Mesenchymal stem cell (in vitro differentiated cells and primary cell): ENCODE data around the gene GPX4.

Source experiments
- DNase-seq: peaks from one replicate; pipeline ENCODE4 v3.0.0-alpha.2; 2013
- H2AFZ ChIP-seq: one replicate; pipeline ENCODE4 v1.6.1; 2013; ENCODE audit warnings: low read depth, mild to moderate bottlenecking, control low read depth, inconsistent platforms, low read length, moderate library complexity
- H2AK5ac ChIP-seq: 2 replicates; pipeline ENCODE4 v1.6.1; 2013; ENCODE audit warnings: low read length, moderate library complexity, mild to moderate bottlenecking, inconsistent platforms; ENCODE audit not compliant: severe bottlenecking
- H2BK120ac ChIP-seq: one replicate; pipeline ENCODE4 v1.6.1; 2013; ENCODE audit warnings: low read depth, mild to moderate bottlenecking, inconsistent platforms, low read length, moderate library complexity
- H2BK12ac ChIP-seq, 2 experiments: one replicate each; pipeline ENCODE4 v1.6.1; 2013; ENCODE audit warnings: inconsistent platforms in 2 of 2, low read length in 2 of 2, mild to moderate bottlenecking in 2 of 2, moderate library complexity in 2 of 2, control low read depth in 1 of 2
- H2BK15ac ChIP-seq: one replicate; pipeline ENCODE4 v1.6.1; 2013; ENCODE audit warnings: mild to moderate bottlenecking, low read depth, inconsistent platforms; ENCODE audit not compliant: poor library complexity, severe bottlenecking
- H2BK5ac ChIP-seq: 2 replicates; pipeline ENCODE4 v1.6.1; 2013; ENCODE audit warnings: low read depth, mild to moderate bottlenecking, low read length, control low read depth, inconsistent platforms; ENCODE audit not compliant: poor library complexity, severe bottlenecking
- H3K14ac ChIP-seq, 2 experiments: one replicate each; pipeline ENCODE4 v1.6.1; 2013; ENCODE audit warnings: inconsistent platforms in 2 of 2, low read length in 2 of 2, control low read depth in 1 of 2, mild to moderate bottlenecking in 1 of 2, moderate library complexity in 1 of 2
- H3K18ac ChIP-seq, 2 experiments: one replicate each; pipeline ENCODE4 v1.6.1; 2013; ENCODE audit warnings: inconsistent platforms in 2 of 2, low read length in 2 of 2, control low read depth in 1 of 2, low read depth in 1 of 2, mild to moderate bottlenecking in 1 of 2
- H3K23ac ChIP-seq, 2 experiments: one replicate each; pipeline ENCODE4 v1.6.1; 2013; ENCODE audit warnings: inconsistent platforms in 2 of 2, low read length in 2 of 2, mild to moderate bottlenecking in 2 of 2, moderate library complexity in 2 of 2, control low read depth in 1 of 2
- H3K27ac ChIP-seq: 2 replicates; pipeline ENCODE4 v1.5.1; 2013; ENCODE audit warnings: mild to moderate bottlenecking, moderate library complexity, low read length, control low read depth, inconsistent platforms; ENCODE audit not compliant: poor library complexity, severe bottlenecking
- H3K27me3 ChIP-seq, 2 experiments: 2 replicates each; pipeline versions ENCODE4 v1.6.1 to v1.7.0; 2013; ENCODE audit warnings: low read length in 2 of 2, mild to moderate bottlenecking in 2 of 2, moderate library complexity in 2 of 2, control low read depth in 1 of 2, inconsistent platforms in 1 of 2; ENCODE audit not compliant: control insufficient read depth in 1 of 2, insufficient read depth in 1 of 2
- H3K36me3 ChIP-seq, 2 experiments: 2 replicates each; pipeline versions ENCODE4 v1.6.1 to v1.7.0; 2013; ENCODE audit warnings: low read length in 2 of 2, control low read depth in 1 of 2, inconsistent platforms in 1 of 2, low read depth in 1 of 2, mild to moderate bottlenecking in 1 of 2; ENCODE audit not compliant: insufficient read depth in 2 of 2, control insufficient read depth in 1 of 2
- H3K4ac ChIP-seq, 2 experiments: one replicate each; pipeline ENCODE4 v1.6.1; 2013; ENCODE audit warnings: inconsistent platforms in 2 of 2, low read length in 2 of 2, mild to moderate bottlenecking in 2 of 2, moderate library complexity in 2 of 2, control low read depth in 1 of 2, low read depth in 1 of 2
- H3K4me1 ChIP-seq: 2 replicates; pipeline ENCODE4 v1.6.1; 2013; ENCODE audit warnings: low read depth, low read length, control low read depth; ENCODE audit not compliant: control insufficient read depth, insufficient read depth
- H3K4me2 ChIP-seq: 2 replicates; pipeline ENCODE4 v1.6.1; 2013; ENCODE audit warnings: low read length, mild to moderate bottlenecking, inconsistent platforms; ENCODE audit not compliant: poor library complexity, severe bottlenecking
- H3K4me3 ChIP-seq, 2 experiments: 2 replicates each; pipeline versions ENCODE4 v1.5.1 to v1.7.0; 2013; ENCODE audit warnings: low read length in 2 of 2, mild to moderate bottlenecking in 2 of 2, control low read depth in 1 of 2, low read depth in 1 of 2; ENCODE audit not compliant: insufficient read depth in 1 of 2
- H3K79me1 ChIP-seq: replicated peaks from 2 replicates; pipeline ENCODE4 v1.6.1; 2013; ENCODE audit warnings: mild to moderate bottlenecking, control low read depth, low read length, inconsistent platforms; ENCODE audit not compliant: poor library complexity, severe bottlenecking
- H3K9ac ChIP-seq: 2 replicates; pipeline ENCODE4 v1.7.0; 2013; ENCODE audit warnings: mild to moderate bottlenecking, low read length, moderate library complexity
- H3K9me3 ChIP-seq: 2 replicates; pipeline ENCODE4 v1.7.0; 2013; ENCODE audit warnings: mild to moderate bottlenecking, low read length; ENCODE audit not compliant: control insufficient read depth
- H4K8ac ChIP-seq: one replicate; pipeline ENCODE4 v1.6.1; 2013; ENCODE audit warnings: inconsistent platforms, mild to moderate bottlenecking, low read length, moderate library complexity
- H4K91ac ChIP-seq: one replicate; pipeline ENCODE4 v1.6.1; 2013; ENCODE audit warnings: mild to moderate bottlenecking, low read length, inconsistent platforms
- WGBS: methylation state at CpG from one replicate; pipeline ENCODE4 v1.1.7; 2013; ENCODE audit warnings: mixed read lengths; 5-methylcytosine and 5-hydroxymethylcytosine counted together

Gene GPX4

GRCh38 chr19:1102407-1103131 lies 1.2 kb upstream of the GPX4 start:
- H3K23ac ChIP-seq: peak overlapping the region in 1 of 2 experiments; percentile 74
- peak overlapping the region; percentile 90 to 96 for H2BK12ac ChIP-seq
- H3K4me3 ChIP-seq: peak overlapping the region in 1 of 2 experiments; percentile 60
- peak overlapping the region; percentile 89 for H3K9ac ChIP-seq
- DNase-seq: peak; percentile 99
- peak overlapping the region; percentile 77 to 82 for H3K4ac ChIP-seq
- H3K27ac ChIP-seq: peak overlapping the region; percentile 99
- H3K36me3 ChIP-seq: peaks cover 15 to 27% of the 10 kb centered on the region in 2 experiments
- H2BK5ac ChIP-seq: peak overlapping the region; percentile 93
- H3K4me1 ChIP-seq: peaks cover 40% of the 10 kb centered on the region
- H3K14ac ChIP-seq: peak overlapping the region in 1 of 2 experiments; percentile 57
- peak overlapping the region; percentile 70 for H4K91ac ChIP-seq
- H3K18ac ChIP-seq: peak overlapping the region; percentile 93 to 94
- H2AK5ac ChIP-seq: peak overlapping the region; percentile 94
- peaks cover 3% of the 10 kb centered on the region for H3K9me3 ChIP-seq
- peak overlapping the region; percentile 52 for H4K8ac ChIP-seq
- 31% methylated on average over 15 of the region's 17 CpGs for WGBS
- H2AFZ ChIP-seq: no peak overlapping the region
- H2BK120ac ChIP-seq: no peak overlapping the region
- H2BK15ac ChIP-seq: peak overlapping the region; percentile 49
- peak overlapping the region; percentile 28 for H3K4me2 ChIP-seq
- no peaks in the 10 kb centered on the region for H3K27me3 ChIP-seq
- H3K79me1 ChIP-seq: peaks cover 3% of the 10 kb centered on the region

GRCh38 chr19:1103132-1103707 lies 574 bp upstream of the GPX4 start:
- peak overlapping the region; percentile 89 for H3K9ac ChIP-seq
- DNase-seq: peak; percentile 35

GRCh38 chr19:1104311-1105007 lies 665 bp downstream of the GPX4 start:
- no peak overlapping the region for H2AFZ ChIP-seq
- peak overlapping the region; percentile 11 to 45 for H2BK12ac ChIP-seq
- peak overlapping the region; percentile 82 to 83 for H3K4me3 ChIP-seq
- no peaks in the 10 kb centered on the region for H3K27me3 ChIP-seq
- H3K4ac ChIP-seq: peak overlapping the region; percentile 98
- WGBS: 0% methylated on average over 34 of the region's 93 CpGs
- peak overlapping the region; percentile 48 for H3K27ac ChIP-seq
- H3K36me3 ChIP-seq: peaks cover 23 to 46% of the 10 kb centered on the region in 2 experiments
- H3K9me3 ChIP-seq: peaks cover 3% of the 10 kb centered on the region
- peak overlapping the region; percentile 85 for H2BK5ac ChIP-seq
- H4K91ac ChIP-seq: peak overlapping the region; percentile 99
- peak overlapping the region in 1 of 2 experiments; percentile 86 for H3K23ac ChIP-seq
- peak overlapping the region; percentile 88 for H3K9ac ChIP-seq
- peak overlapping the region; percentile 57 to 78 for H3K14ac ChIP-seq
- peak overlapping the region; percentile 93 for H2BK15ac ChIP-seq
- peak overlapping the region; percentile 90 to 91 for H3K18ac ChIP-seq
- peak overlapping the region; percentile 67 for H3K4me2 ChIP-seq
- peak overlapping the region; percentile 85 for H4K8ac ChIP-seq
- H3K79me1 ChIP-seq: peaks cover 6% of the 10 kb centered on the region
- H3K4me1 ChIP-seq: peaks cover 40% of the 10 kb centered on the region
- DNase-seq: peak; percentile 84
- H2BK120ac ChIP-seq: peak overlapping the region; percentile 99
- peak overlapping the region; percentile 56 for H2AK5ac ChIP-seq

More at GRCh38 chr19:1103132-1103707, 574 bp upstream of the GPX4 start:
- no peaks in the 10 kb centered on the region for H3K27me3 ChIP-seq
- peak overlapping the region; percentile 90 for H4K91ac ChIP-seq
- peak overlapping the region; percentile 67 for H2BK5ac ChIP-seq
- H3K4ac ChIP-seq: peak overlapping the region; percentile 71 to 91
- H3K4me2 ChIP-seq: peak overlapping the region; percentile 56
- no peak overlapping the region for H2BK15ac ChIP-seq
- H3K4me1 ChIP-seq: peaks cover 40% of the 10 kb centered on the region
- peaks cover 3% of the 10 kb centered on the region for H3K9me3 ChIP-seq
- 61% methylated on average over 19 of the region's 20 CpGs for WGBS
- peak overlapping the region in 1 of 2 experiments; percentile 91 for H3K23ac ChIP-seq
- H2AK5ac ChIP-seq: peak overlapping the region; percentile 91
- peaks cover 3% of the 10 kb centered on the region for H3K79me1 ChIP-seq
- H3K27ac ChIP-seq: peak overlapping the region; percentile 99
- peak overlapping the region; percentile 94 to 95 for H3K18ac ChIP-seq
- peak overlapping the region in 1 of 2 experiments; percentile 64 for H3K4me3 ChIP-seq
- peak overlapping the region; percentile 69 for H4K8ac ChIP-seq
- peak overlapping the region; percentile 68 for H2BK120ac ChIP-seq
- no peak overlapping the region for H3K14ac ChIP-seq
- peak overlapping the region; percentile 29 to 96 for H2BK12ac ChIP-seq
- peaks cover 15 to 34% of the 10 kb centered on the region in 2 experiments for H3K36me3 ChIP-seq
- H2AFZ ChIP-seq: no peak overlapping the region
